GM12872 (cell line): ENCODE measurements around the gene PCLO.

ENCODE experiments used
- CTCF ChIP-seq: IDR thresholded peaks from 3 replicates; pipeline ENCODE4 v1.5.1; 2011; ENCODE audit warnings: low read depth, mild to moderate bottlenecking, low read length, moderate library complexity; ENCODE audit not compliant: insufficient read depth

The PCLO gene

GRCh38 chr7:82980130-82980788 is 182.4 kb downstream of the PCLO start:
- TF ChIP-seq CTCF: no peak

GRCh38 chr7:82975811-82976468 is 186.7 kb downstream of the PCLO start:
- no peak for TF ChIP-seq CTCF

GRCh38 chr7:82972135-82972534 is 190.5 kb downstream of the PCLO start:
- no peak for TF ChIP-seq CTCF

GRCh38 chr7:82965088-82966036 is 197.3 kb downstream of the PCLO start:
- no peak for TF ChIP-seq CTCF

- no peak for TF ChIP-seq CTCF
Observed at GRCh38 chr7:82964150-82964882, 198.4 kb downstream of the PCLO start.

- no peak for TF ChIP-seq CTCF
Observed at GRCh38 chr7:82961240-82961639, 201.4 kb downstream of the PCLO start.
